Liver (tissue), 9 donors: ENCODE measurements around the gene HOXC13. TPM values are rescaled to one million over a fixed set of nuclear protein-coding genes. Genes with fewer than 3 reads are reported as not detected.

Experiments used
- DNase-seq: peaks from one replicate; pipeline ENCODE4 v3.0.0-alpha.2; 2017; ENCODE audit warnings: low spot score
- H3K27ac ChIP-seq, 2 donors: one replicate each; pipeline ENCODE4 v1.7.0; 2013; ENCODE audit warnings: inconsistent platforms in 2 of 2, low read length in 2 of 2, control low read depth in 1 of 2, low read depth in 1 of 2, mild to moderate bottlenecking in 1 of 2
- H3K27me3 ChIP-seq, 4 donors: one replicate each; pipeline versions ENCODE4 v1.6.1 to v1.7.0; 2013; ENCODE audit warnings: low read length in 3 of 4, inconsistent platforms in 1 of 4, mild to moderate bottlenecking in 1 of 4, moderate library complexity in 1 of 4; ENCODE audit not compliant: control insufficient read depth in 4 of 4, insufficient read depth in 4 of 4
- H3K36me3 ChIP-seq, 4 donors: one replicate each; pipeline versions ENCODE4 v1.6.1 to v1.7.0; 2013; ENCODE audit warnings: low read length in 3 of 4, mild to moderate bottlenecking in 3 of 4, low read depth in 1 of 4, moderate library complexity in 1 of 4; ENCODE audit not compliant: control insufficient read depth in 4 of 4, insufficient read depth in 3 of 4
- H3K4me1 ChIP-seq, 4 donors: one replicate each; pipeline versions ENCODE4 v1.6.1 to v1.7.0; 2013; ENCODE audit warnings: low read length in 3 of 4, mild to moderate bottlenecking in 3 of 4, moderate library complexity in 1 of 4; ENCODE audit not compliant: control insufficient read depth in 4 of 4, insufficient read depth in 4 of 4
- H3K4me3 ChIP-seq, 3 donors: one replicate each; pipeline versions ENCODE4 v1.6.1 to v1.7.0; 2013; ENCODE audit warnings: low read length in 3 of 3, control low read depth in 1 of 3, low read depth in 1 of 3, mild to moderate bottlenecking in 1 of 3
- H3K9ac ChIP-seq, 2 donors: one replicate each; pipeline ENCODE4 v1.7.0; 2013; ENCODE audit warnings: low read length in 2 of 2, mild to moderate bottlenecking in 2 of 2, moderate library complexity in 2 of 2, control low read depth in 1 of 2, low read depth in 1 of 2
- H3K9me3 ChIP-seq, 4 donors: one replicate each; pipeline versions ENCODE4 v1.6.1 to v1.7.0; 2013; ENCODE audit warnings: low read length in 3 of 4; ENCODE audit not compliant: control insufficient read depth in 4 of 4
- EGR1 ChIP-seq, 2 donors: IDR thresholded peaks; 2 replicates each; pipeline ENCODE4 v1.6.1; 2016 to 2018; ENCODE audit warnings: antibody characterized with exemption in 2 of 2, low read depth in 2 of 2
- FOXA1 ChIP-seq: IDR thresholded peaks from 2 replicates; pipeline ENCODE4 v1.6.1; 2016; ENCODE audit warnings: antibody characterized with exemption
- FOXA2 ChIP-seq: IDR thresholded peaks from 2 replicates; pipeline ENCODE4 v1.6.1; 2016; ENCODE audit warnings: antibody characterized with exemption
- GABPA ChIP-seq, 2 donors: IDR thresholded peaks in 1 of 2; conservative IDR thresholded peaks in 1 of 2; 2 replicates each; pipeline ENCODE4 v1.6.1; 2016; ENCODE audit warnings: antibody characterized with exemption in 2 of 2, mild to moderate bottlenecking in 1 of 2, moderate library complexity in 1 of 2
- HNF4A ChIP-seq, 2 donors: conservative IDR thresholded peaks; 2 replicates each; pipeline ENCODE4 v1.6.1; 2016; ENCODE audit warnings: antibody characterized with exemption in 2 of 2, mild to moderate bottlenecking in 2 of 2
- HNF4G ChIP-seq: IDR thresholded peaks from 2 replicates; pipeline ENCODE4 v1.6.1; 2016; ENCODE audit warnings: antibody characterized with exemption
- JUND ChIP-seq, 2 donors: IDR thresholded peaks; 2 replicates each; pipeline ENCODE4 v1.6.1; 2016; ENCODE audit warnings: antibody characterized with exemption in 2 of 2
- NR2F2 ChIP-seq: IDR thresholded peaks from 2 replicates; pipeline ENCODE4 v1.6.1; 2016; ENCODE audit warnings: antibody characterized with exemption
- RAD21 ChIP-seq, 2 donors: IDR thresholded peaks; 2 replicates each; pipeline ENCODE4 v1.6.1; 2016; ENCODE audit warnings: antibody characterized with exemption in 2 of 2, mild to moderate bottlenecking in 2 of 2
- RXRA ChIP-seq, 2 donors: IDR thresholded peaks; 2 replicates each; pipeline ENCODE4 v1.6.1; 2017 to 2018; ENCODE audit warnings: antibody characterized with exemption in 2 of 2, mild to moderate bottlenecking in 1 of 2
- SP1 ChIP-seq: IDR thresholded peaks from 2 replicates; pipeline ENCODE4 v1.6.1; 2018; ENCODE audit warnings: antibody characterized with exemption, mild to moderate bottlenecking
- TAF1 ChIP-seq: conservative IDR thresholded peaks from 2 replicates; pipeline ENCODE4 v1.6.1; 2016; ENCODE audit warnings: antibody characterized with exemption, mild to moderate bottlenecking
- YY1 ChIP-seq: IDR thresholded peaks from 2 replicates; pipeline ENCODE4 v1.6.1; 2016; ENCODE audit warnings: antibody characterized with exemption, mild to moderate bottlenecking
- ZBTB33 ChIP-seq: IDR thresholded peaks from 2 replicates; pipeline ENCODE4 v1.6.1; 2016; ENCODE audit warnings: antibody characterized with exemption
- WGBS: extraction: QIAGEN DNeasy Blood & Tissue Kit; methylation state at CpG from one replicate; pipeline ENCODE4 v1.1.7; 2013; 5-methylcytosine and 5-hydroxymethylcytosine counted together
- polyA plus RNA-seq, 2 donors: library from polyadenylated mRNA; stranded (reverse) in 1 of 2; unstranded in 1 of 2; fragments of 200-250 nt in 1 of 2; fragments of >200 nt in 1 of 2; fragmentation: Nextera tagmentation in 1 of 2; extraction: Ambion mirVana in 1 of 2; gene quantifications; one replicate each; pipeline versions ENCODE4 v1.2.1 to v1.2.3, GENCODE V29; 2013 to 2015
- total RNA-seq, 2 donors: library from RNA; depleted of rRNA; stranded (reverse); fragments of >200 nt; gene quantifications; one replicate each; pipeline ENCODE4 v1.2.3, GENCODE V29; 2014
- TF ChIP-seq, protein P1 (sequence below): IDR thresholded peaks from 2 replicates; pipeline ENCODE4 v1.6.1; 2016; ENCODE audit warnings: antibody characterized with exemption
- TF ChIP-seq, protein P2 (sequence below): IDR thresholded peaks from 2 replicates; pipeline ENCODE4 v1.6.1; 2016; ENCODE audit warnings: antibody characterized with exemption, mild to moderate bottlenecking
- TF ChIP-seq, protein P3 (sequence below): fragments of 150-350 bp; IDR thresholded peaks from 2 replicates; pipeline ENCODE4 v1.5.1; 2017; ENCODE audit warnings: improper control_type of control experiment, low read depth, low read length; ENCODE audit not compliant: missing input control
- TF ChIP-seq, protein P4 (sequence below): IDR thresholded peaks from 2 replicates; pipeline ENCODE4 v1.6.1; 2016; ENCODE audit warnings: antibody characterized with exemption
- donor health status: healthy.
- donor health status: healthy.
- donor health status: healthy.
- donor health status: healthy.
- donor health status: healthy.

HOXC13 gene
- total and polyA plus RNA-seq, 4 donors, result not detected

DNA sequence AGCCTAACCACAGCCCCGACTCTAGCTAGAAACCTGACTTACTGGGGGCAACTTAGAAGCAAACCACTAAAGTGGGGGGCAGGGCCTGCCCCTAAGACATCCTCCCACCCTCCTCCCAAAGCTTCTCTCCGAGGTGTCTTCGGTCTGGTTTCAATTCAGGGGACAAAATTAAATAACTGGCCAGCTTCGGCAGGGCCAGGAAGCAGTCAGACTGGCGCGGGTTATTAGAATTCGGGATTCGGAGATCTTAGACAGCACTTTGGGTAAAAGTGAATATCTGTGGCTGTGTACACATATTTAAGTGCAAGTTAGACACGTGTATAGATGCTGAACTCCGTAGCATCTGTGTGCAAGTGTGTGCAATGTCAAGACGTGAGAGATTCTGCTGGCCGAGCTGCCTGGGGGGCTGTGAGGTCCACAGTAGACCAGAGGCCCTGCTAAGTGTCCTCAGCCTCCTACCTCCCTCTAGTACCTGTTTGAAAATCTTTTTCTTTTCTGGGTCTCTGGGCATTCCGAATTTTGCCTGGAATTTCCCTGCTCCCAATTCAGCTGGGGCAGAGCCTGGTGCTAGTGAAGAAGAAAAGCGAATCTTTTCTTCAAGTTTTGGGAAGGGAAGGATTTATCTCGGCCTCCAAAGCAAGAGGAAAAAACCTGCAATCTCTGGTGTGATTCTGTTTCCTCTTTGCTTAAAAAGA, 42.3 kb downstream of the HOXC13 start:
- TF ChIP-seq SP1, result no peak
- no peak for TF ChIP-seq YY1
- TF ChIP-seq RAD21 (IDR thresholded peaks at IDR 0.05), result no peak
- no peak for TF ChIP-seq FOXA2
- TF ChIP-seq HNF4A (conservative IDR thresholded peaks at IDR 0.05), result no peak
- TF ChIP-seq RXRA (IDR thresholded peaks at IDR 0.05), result no peak
- TF ChIP-seq, protein P1, sequence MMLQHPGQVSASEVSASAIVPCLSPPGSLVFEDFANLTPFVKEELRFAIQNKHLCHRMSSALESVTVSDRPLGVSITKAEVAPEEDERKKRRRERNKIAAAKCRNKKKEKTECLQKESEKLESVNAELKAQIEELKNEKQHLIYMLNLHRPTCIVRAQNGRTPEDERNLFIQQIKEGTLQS, result no peak
- 22% methylated on average over 15 of the region's 15 CpGs for WGBS
- H3K27ac ChIP-seq, result no peak overlapping the region
- H3K9me3 ChIP-seq, result peaks cover 0 to 7% (median 2%) of the 10 kb centered on the region in 4 donors
- peaks cover 16 to 39% (median 27%) of the 10 kb centered on the region in 4 donors for H3K27me3 ChIP-seq
- no peak overlapping the region for H3K4me3 ChIP-seq
- no peaks in the 10 kb centered on the region for H3K36me3 ChIP-seq
- H3K9ac ChIP-seq, result no peak overlapping the region
- no peak for DNase-seq
- H3K4me1 ChIP-seq, result peaks cover 1 to 9% (median 5%) of the 10 kb centered on the region in 4 donors

GRCh38 chr12:53981634-53982565, 43.3 kb downstream of the HOXC13 start:
- WGBS, result 10% methylated on average over 30 of the region's 30 CpGs
- no peaks in the 10 kb centered on the region for H3K36me3 ChIP-seq
- no peak overlapping the region for H3K9ac ChIP-seq
- H3K4me1 ChIP-seq, result peaks cover 3 to 13% (median 8%) of the 10 kb centered on the region in 4 donors
- no peak for DNase-seq
- peaks cover 18 to 32% (median 28%) of the 10 kb centered on the region in 4 donors for H3K27me3 ChIP-seq
- H3K4me3 ChIP-seq, result no peak overlapping the region
- TF ChIP-seq RAD21 (IDR thresholded peaks at IDR 0.05), result no peak
- TF ChIP-seq, protein P2, sequence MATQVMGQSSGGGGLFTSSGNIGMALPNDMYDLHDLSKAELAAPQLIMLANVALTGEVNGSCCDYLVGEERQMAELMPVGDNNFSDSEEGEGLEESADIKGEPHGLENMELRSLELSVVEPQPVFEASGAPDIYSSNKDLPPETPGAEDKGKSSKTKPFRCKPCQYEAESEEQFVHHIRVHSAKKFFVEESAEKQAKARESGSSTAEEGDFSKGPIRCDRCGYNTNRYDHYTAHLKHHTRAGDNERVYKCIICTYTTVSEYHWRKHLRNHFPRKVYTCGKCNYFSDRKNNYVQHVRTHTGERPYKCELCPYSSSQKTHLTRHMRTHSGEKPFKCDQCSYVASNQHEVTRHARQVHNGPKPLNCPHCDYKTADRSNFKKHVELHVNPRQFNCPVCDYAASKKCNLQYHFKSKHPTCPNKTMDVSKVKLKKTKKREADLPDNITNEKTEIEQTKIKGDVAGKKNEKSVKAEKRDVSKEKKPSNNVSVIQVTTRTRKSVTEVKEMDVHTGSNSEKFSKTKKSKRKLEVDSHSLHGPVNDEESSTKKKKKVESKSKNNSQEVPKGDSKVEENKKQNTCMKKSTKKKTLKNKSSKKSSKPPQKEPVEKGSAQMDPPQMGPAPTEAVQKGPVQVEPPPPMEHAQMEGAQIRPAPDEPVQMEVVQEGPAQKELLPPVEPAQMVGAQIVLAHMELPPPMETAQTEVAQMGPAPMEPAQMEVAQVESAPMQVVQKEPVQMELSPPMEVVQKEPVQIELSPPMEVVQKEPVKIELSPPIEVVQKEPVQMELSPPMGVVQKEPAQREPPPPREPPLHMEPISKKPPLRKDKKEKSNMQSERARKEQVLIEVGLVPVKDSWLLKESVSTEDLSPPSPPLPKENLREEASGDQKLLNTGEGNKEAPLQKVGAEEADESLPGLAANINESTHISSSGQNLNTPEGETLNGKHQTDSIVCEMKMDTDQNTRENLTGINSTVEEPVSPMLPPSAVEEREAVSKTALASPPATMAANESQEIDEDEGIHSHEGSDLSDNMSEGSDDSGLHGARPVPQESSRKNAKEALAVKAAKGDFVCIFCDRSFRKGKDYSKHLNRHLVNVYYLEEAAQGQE, result no peak
- TF ChIP-seq HNF4A (conservative IDR thresholded peaks at IDR 0.05), result no peak
- no peak for TF ChIP-seq EGR1 (IDR thresholded peaks at IDR 0.05; ENCODE audit: low read depth in 2 of 2)
- TF ChIP-seq HNF4G, result no peak
- TF ChIP-seq ZBTB33, result no peak
- TF ChIP-seq, protein P3, sequence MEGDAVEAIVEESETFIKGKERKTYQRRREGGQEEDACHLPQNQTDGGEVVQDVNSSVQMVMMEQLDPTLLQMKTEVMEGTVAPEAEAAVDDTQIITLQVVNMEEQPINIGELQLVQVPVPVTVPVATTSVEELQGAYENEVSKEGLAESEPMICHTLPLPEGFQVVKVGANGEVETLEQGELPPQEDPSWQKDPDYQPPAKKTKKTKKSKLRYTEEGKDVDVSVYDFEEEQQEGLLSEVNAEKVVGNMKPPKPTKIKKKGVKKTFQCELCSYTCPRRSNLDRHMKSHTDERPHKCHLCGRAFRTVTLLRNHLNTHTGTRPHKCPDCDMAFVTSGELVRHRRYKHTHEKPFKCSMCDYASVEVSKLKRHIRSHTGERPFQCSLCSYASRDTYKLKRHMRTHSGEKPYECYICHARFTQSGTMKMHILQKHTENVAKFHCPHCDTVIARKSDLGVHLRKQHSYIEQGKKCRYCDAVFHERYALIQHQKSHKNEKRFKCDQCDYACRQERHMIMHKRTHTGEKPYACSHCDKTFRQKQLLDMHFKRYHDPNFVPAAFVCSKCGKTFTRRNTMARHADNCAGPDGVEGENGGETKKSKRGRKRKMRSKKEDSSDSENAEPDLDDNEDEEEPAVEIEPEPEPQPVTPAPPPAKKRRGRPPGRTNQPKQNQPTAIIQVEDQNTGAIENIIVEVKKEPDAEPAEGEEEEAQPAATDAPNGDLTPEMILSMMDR, result no peak
- TF ChIP-seq GABPA (IDR thresholded peaks at IDR 0.05 in 1 of 2, conservative IDR thresholded peaks at IDR 0.05 in 1 of 2), result no peak
- TF ChIP-seq FOXA1, result no peak
- no peak for TF ChIP-seq TAF1
- TF ChIP-seq RXRA (IDR thresholded peaks at IDR 0.05), result no peak
- no peak for TF ChIP-seq YY1
- TF ChIP-seq NR2F2, result no peak
- no peak for TF ChIP-seq SP1
- TF ChIP-seq, protein P1, result no peak
- no peak for TF ChIP-seq FOXA2
- TF ChIP-seq, protein P4, sequence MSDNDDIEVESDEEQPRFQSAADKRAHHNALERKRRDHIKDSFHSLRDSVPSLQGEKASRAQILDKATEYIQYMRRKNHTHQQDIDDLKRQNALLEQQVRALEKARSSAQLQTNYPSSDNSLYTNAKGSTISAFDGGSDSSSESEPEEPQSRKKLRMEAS, result no peak
- TF ChIP-seq JUND (IDR thresholded peaks at IDR 0.05), result no peak
- H3K9me3 ChIP-seq, result peaks cover 0 to 7% (median 2%) of the 10 kb centered on the region in 4 donors
- H3K27ac ChIP-seq, result no peak overlapping the region
